Subcutaneous adipose tissue (tissue), 4 donors: ENCODE measurements around the gene RPP40. TPM values are rescaled to one million over a fixed set of nuclear protein-coding genes. Genes with fewer than 3 reads are reported as not detected.

Experiments
- total RNA-seq, 4 donors: library from RNA; depleted of rRNA; stranded (reverse); fragments of >200 nt; gene quantifications; one replicate each; pipeline ENCODE4 v1.1.0, GENCODE V29; 2016
- TF ChIP-seq, protein P1 (sequence below): fragments of 450-650 bp; IDR thresholded peaks from one replicate; pipeline ENCODE4 v1.5.1; 2016; ENCODE audit warnings: low read depth, mild to moderate bottlenecking, control low read depth, antibody characterized with exemption, moderate library complexity

The RPP40 gene
- total RNA-seq, 4 donors from 2014 or later, result 3.0 to 12.4 (median 6.4) TPM

DNA sequence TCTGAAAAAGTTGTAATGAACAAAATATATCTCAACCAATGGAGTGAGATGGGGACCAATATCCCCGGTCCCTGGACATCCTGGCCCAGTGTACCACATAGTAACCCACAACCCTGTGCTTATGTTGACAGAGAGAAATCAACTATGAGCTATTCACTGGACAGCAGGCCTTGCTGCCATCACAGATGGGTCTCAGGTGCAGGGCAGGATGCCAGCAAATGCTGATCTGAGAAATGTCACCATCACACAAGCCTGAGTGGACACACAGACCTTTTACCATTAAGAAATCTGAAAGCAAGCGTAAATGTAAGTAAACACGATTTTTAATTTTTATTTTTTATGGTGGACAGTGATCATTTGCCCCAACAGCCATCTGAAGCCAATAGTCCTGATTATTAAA is 9.1 kb downstream of the RPP40 start:
- TF ChIP-seq, protein P1, sequence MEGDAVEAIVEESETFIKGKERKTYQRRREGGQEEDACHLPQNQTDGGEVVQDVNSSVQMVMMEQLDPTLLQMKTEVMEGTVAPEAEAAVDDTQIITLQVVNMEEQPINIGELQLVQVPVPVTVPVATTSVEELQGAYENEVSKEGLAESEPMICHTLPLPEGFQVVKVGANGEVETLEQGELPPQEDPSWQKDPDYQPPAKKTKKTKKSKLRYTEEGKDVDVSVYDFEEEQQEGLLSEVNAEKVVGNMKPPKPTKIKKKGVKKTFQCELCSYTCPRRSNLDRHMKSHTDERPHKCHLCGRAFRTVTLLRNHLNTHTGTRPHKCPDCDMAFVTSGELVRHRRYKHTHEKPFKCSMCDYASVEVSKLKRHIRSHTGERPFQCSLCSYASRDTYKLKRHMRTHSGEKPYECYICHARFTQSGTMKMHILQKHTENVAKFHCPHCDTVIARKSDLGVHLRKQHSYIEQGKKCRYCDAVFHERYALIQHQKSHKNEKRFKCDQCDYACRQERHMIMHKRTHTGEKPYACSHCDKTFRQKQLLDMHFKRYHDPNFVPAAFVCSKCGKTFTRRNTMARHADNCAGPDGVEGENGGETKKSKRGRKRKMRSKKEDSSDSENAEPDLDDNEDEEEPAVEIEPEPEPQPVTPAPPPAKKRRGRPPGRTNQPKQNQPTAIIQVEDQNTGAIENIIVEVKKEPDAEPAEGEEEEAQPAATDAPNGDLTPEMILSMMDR, result no peak

DNA sequence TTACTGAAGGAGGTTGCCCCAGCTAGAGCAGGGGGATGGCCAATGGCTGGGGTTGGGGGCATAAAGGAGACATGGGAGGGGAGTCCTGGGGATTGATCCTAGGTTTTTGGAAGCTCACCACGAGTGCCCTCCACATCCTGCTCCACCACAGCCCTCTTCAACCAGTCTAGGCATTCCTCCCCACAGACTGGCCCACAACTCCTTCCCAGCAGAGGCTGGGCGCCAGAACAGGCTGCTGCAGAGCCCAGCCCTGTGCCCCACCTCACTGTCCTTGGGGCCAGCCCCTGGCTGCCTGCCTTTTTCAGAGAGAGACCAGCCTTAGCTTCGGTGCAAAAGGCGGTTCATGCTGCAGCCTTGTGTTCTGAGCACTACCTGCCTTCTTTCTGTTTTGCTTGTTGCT is 16.4 kb downstream of the RPP40 start:
- TF ChIP-seq, protein P1, result no peak

DNA sequence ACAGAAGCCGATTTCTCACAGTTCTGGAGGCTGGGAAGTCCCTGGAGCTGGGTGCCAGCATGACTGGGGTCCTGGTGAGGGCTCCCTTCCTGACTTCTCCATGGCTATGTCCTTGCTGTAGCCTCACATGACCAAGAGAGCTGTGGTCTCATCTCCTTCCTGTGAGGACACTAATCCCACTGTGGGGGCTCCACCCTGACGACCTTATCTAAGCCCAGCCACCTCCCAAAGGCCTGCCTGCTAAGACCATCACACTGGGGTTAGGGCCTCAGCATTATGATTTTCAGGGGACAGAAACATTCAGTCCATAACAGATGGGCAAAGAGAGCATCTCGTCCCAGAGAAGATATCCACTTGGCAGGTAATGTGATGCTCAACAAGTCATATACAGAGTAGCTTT is 16.8 kb downstream of the RPP40 start:
- TF ChIP-seq, protein P1, result no peak

DNA sequence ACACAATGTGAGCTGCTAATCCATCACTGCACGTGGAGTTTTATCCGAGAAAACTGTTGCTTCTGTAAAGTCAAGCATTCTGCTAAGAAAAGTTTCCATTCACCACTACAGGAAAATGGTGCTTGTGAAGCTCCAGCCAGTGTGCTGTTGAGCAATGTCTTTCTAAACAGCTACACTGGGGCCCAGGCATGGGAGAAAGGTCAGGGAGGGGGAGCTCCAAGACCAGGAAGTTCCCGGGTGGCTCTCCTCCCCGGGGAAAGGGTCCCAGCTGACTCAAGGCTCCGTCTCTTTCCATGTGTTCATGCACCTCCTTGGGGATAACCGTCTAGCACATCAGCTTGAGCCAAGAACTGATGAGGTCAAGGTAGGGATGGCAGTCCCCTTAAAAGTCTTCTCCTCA is 20.5 kb downstream of the RPP40 start:
- TF ChIP-seq, protein P1, result no peak

DNA sequence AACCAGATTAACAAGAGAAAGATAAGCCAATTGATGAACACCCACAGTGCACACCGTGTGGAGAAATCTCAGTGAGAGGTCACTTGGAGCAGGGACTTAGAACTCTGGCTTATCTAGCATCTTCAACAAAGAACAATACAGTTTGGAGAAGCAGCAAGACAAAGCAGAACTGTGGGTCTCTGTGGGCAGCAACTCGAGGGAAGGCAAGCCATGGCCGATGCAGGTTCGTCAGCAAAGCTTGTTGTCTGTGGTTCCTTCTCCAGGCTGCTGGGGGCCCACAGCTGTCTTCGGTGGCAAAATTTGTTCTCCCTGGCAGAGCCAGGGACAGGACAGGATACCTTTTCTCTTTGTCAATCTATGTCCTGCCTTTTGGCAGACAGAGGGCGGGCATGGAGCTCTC is 22.1 kb downstream of the RPP40 start:
- TF ChIP-seq, protein P1, result no peak

DNA sequence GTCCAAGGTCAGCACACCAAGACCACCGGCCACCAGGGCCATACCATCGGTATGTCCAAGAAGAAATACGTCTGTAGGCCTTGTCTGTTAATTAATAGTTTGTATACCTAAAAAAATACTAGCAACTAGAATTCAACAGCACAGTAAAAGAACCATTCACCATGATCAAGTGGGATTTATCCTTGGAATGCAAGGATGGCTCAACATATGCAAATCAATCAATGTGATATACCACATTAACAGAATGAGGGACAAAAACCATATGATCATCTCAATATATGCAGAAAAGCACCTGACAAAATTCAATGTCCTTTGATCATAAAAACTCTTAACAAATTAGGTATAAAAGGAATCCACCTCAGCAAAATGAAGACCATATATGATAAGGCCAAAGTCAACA is 24.4 kb downstream of the RPP40 start:
- TF ChIP-seq, protein P1, result no peak

DNA sequence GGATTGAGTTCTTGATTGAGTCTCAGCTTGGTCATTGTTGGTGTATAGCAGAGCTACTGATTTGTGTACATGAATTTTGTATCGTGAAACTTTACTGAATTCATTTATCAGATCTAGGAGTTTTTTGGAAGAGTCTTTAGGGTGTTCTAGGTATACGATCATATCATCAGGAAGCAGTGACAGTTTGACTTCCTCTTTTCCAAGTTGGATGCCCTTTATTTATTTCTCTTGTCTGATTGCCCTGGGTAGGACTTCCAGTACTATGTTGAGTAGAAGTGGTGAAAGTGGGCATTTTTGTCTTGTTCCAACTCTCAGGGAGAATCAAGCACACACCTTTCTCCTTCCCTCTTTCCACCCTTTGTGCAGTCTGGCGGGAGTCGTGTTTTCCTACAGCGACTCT is 26.4 kb downstream of the RPP40 start:
- TF ChIP-seq, protein P1, result no peak
